ENCODE results near the gene NTM.

NTM gene

GRCh38 chr11:131458421-131458820 lies 88.0 kb downstream of the NTM start:
- H3K27me3 ChIP-seq (ENCODE audit: control insufficient read depth in 1 of 2, insufficient read depth in 2 of 2, low read length in 2 of 2) = peaks cover 0 to 4% of the 10 kb centered on the region in 2 donors
- H3K27ac ChIP-seq (ENCODE audit: low read depth, low read length) = no peak overlapping the region
- no peak overlapping the region for H3K4me3 ChIP-seq (ENCODE audit: low read depth in 1 of 2, low read length in 2 of 2)
- no peak overlapping the region for H3K9ac ChIP-seq (ENCODE audit: low read depth in 1 of 2, low read length in 2 of 2)
- no peaks in the 10 kb centered on the region for H3K9me3 ChIP-seq (ENCODE audit: control insufficient read depth in 1 of 2, low read length in 2 of 2)
- H3K4me1 ChIP-seq (ENCODE audit: control insufficient read depth in 1 of 2, insufficient read depth in 2 of 2, low read length in 2 of 2) = no peaks in the 10 kb centered on the region
- no peaks in the 10 kb centered on the region for H3K36me3 ChIP-seq (ENCODE audit: control insufficient read depth in 1 of 2, insufficient read depth in 2 of 2, low read length in 2 of 2)

GRCh38 chr11:131460931-131461330 lies 90.5 kb downstream of the NTM start:
- peaks cover 0 to 4% of the 10 kb centered on the region in 2 donors for H3K27me3 ChIP-seq (ENCODE audit: control insufficient read depth in 1 of 2, insufficient read depth in 2 of 2, low read length in 2 of 2)
- no peaks in the 10 kb centered on the region for H3K9me3 ChIP-seq (ENCODE audit: control insufficient read depth in 1 of 2, low read length in 2 of 2)
- no peaks in the 10 kb centered on the region for H3K36me3 ChIP-seq (ENCODE audit: control insufficient read depth in 1 of 2, insufficient read depth in 2 of 2, low read length in 2 of 2)
- H3K9ac ChIP-seq (ENCODE audit: low read depth in 1 of 2, low read length in 2 of 2) = no peak overlapping the region
- H3K4me3 ChIP-seq (ENCODE audit: low read depth in 1 of 2, low read length in 2 of 2) = no peak overlapping the region
- no peaks in the 10 kb centered on the region for H3K4me1 ChIP-seq (ENCODE audit: control insufficient read depth in 1 of 2, insufficient read depth in 2 of 2, low read length in 2 of 2)
- H3K27ac ChIP-seq (ENCODE audit: low read depth, low read length) = no peak overlapping the region

- no peaks in the 10 kb centered on the region for H3K36me3 ChIP-seq (ENCODE audit: control insufficient read depth in 1 of 2, insufficient read depth in 2 of 2, low read length in 2 of 2)
- H3K27ac ChIP-seq (ENCODE audit: low read depth, low read length) = no peak overlapping the region
- no peaks in the 10 kb centered on the region for H3K27me3 ChIP-seq (ENCODE audit: control insufficient read depth in 1 of 2, insufficient read depth in 2 of 2, low read length in 2 of 2)
- H3K4me1 ChIP-seq (ENCODE audit: control insufficient read depth in 1 of 2, insufficient read depth in 2 of 2, low read length in 2 of 2) = no peaks in the 10 kb centered on the region
- no peak overlapping the region for H3K9ac ChIP-seq (ENCODE audit: low read depth in 1 of 2, low read length in 2 of 2)
- H3K9me3 ChIP-seq (ENCODE audit: control insufficient read depth in 1 of 2, low read length in 2 of 2) = no peaks in the 10 kb centered on the region
- H3K4me3 ChIP-seq (ENCODE audit: low read depth in 1 of 2, low read length in 2 of 2) = no peak overlapping the region
Observed at GRCh38 chr11:131462622-131463021, 92.2 kb downstream of the NTM start.

GRCh38 chr11:131463162-131463561 lies 92.7 kb downstream of the NTM start:
- H3K9me3 ChIP-seq (ENCODE audit: control insufficient read depth in 1 of 2, low read length in 2 of 2) = no peaks in the 10 kb centered on the region
- no peak overlapping the region for H3K4me3 ChIP-seq (ENCODE audit: low read depth in 1 of 2, low read length in 2 of 2)
- H3K9ac ChIP-seq (ENCODE audit: low read depth in 1 of 2, low read length in 2 of 2) = no peak overlapping the region
- no peaks in the 10 kb centered on the region for H3K36me3 ChIP-seq (ENCODE audit: control insufficient read depth in 1 of 2, insufficient read depth in 2 of 2, low read length in 2 of 2)
- H3K4me1 ChIP-seq (ENCODE audit: control insufficient read depth in 1 of 2, insufficient read depth in 2 of 2, low read length in 2 of 2) = no peaks in the 10 kb centered on the region
- H3K27ac ChIP-seq (ENCODE audit: low read depth, low read length) = no peak overlapping the region
- no peaks in the 10 kb centered on the region for H3K27me3 ChIP-seq (ENCODE audit: control insufficient read depth in 1 of 2, insufficient read depth in 2 of 2, low read length in 2 of 2)

GRCh38 chr11:131463649-131464425 lies 93.4 kb downstream of the NTM start:
- Histone ChIP-seq H3K4me1 (ENCODE audit: control insufficient read depth in 1 of 2, insufficient read depth in 2 of 2, low read length in 2 of 2) (no peaks in the 10 kb centered on the region), H3K36me3 (ENCODE audit: control insufficient read depth in 1 of 2, insufficient read depth in 2 of 2, low read length in 2 of 2) (no peaks in the 10 kb centered on the region), H3K27me3 (ENCODE audit: control insufficient read depth in 1 of 2, insufficient read depth in 2 of 2, low read length in 2 of 2) (no peaks in the 10 kb centered on the region), H3K4me3 (ENCODE audit: low read depth in 1 of 2, low read length in 2 of 2) (no peak overlapping the region), H3K27ac (ENCODE audit: low read depth, low read length) (no peak overlapping the region), H3K9me3 (ENCODE audit: control insufficient read depth in 1 of 2, low read length in 2 of 2) (no peaks in the 10 kb centered on the region), H3K9ac (ENCODE audit: low read depth in 1 of 2, low read length in 2 of 2) (no peak overlapping the region)

- Histone ChIP-seq H3K36me3 (ENCODE audit: control insufficient read depth in 1 of 2, insufficient read depth in 2 of 2, low read length in 2 of 2) (no peaks in the 10 kb centered on the region), H3K9ac (ENCODE audit: low read depth in 1 of 2, low read length in 2 of 2) (no peak overlapping the region), H3K27me3 (ENCODE audit: control insufficient read depth in 1 of 2, insufficient read depth in 2 of 2, low read length in 2 of 2) (no peaks in the 10 kb centered on the region), H3K27ac (ENCODE audit: low read depth, low read length) (no peak overlapping the region), H3K4me3 (ENCODE audit: low read depth in 1 of 2, low read length in 2 of 2) (no peak overlapping the region), H3K9me3 (ENCODE audit: control insufficient read depth in 1 of 2, low read length in 2 of 2) (no peaks in the 10 kb centered on the region), H3K4me1 (ENCODE audit: control insufficient read depth in 1 of 2, insufficient read depth in 2 of 2, low read length in 2 of 2) (no peaks in the 10 kb centered on the region)
Observed at GRCh38 chr11:131464461-131464860, 94.0 kb downstream of the NTM start.

- Histone ChIP-seq H3K9me3 (ENCODE audit: control insufficient read depth in 1 of 2, low read length in 2 of 2) (no peaks in the 10 kb centered on the region), H3K4me3 (ENCODE audit: low read depth in 1 of 2, low read length in 2 of 2) (no peak overlapping the region), H3K27me3 (ENCODE audit: control insufficient read depth in 1 of 2, insufficient read depth in 2 of 2, low read length in 2 of 2) (no peaks in the 10 kb centered on the region), H3K4me1 (ENCODE audit: control insufficient read depth in 1 of 2, insufficient read depth in 2 of 2, low read length in 2 of 2) (no peaks in the 10 kb centered on the region), H3K36me3 (ENCODE audit: control insufficient read depth in 1 of 2, insufficient read depth in 2 of 2, low read length in 2 of 2) (no peaks in the 10 kb centered on the region), H3K9ac (ENCODE audit: low read depth in 1 of 2, low read length in 2 of 2) (no peak overlapping the region), H3K27ac (ENCODE audit: low read depth, low read length) (no peak overlapping the region)
Observed at GRCh38 chr11:131465039-131465438, 94.6 kb downstream of the NTM start.

GRCh38 chr11:131465746-131466145 lies 95.3 kb downstream of the NTM start:
- H3K9me3 ChIP-seq (ENCODE audit: control insufficient read depth in 1 of 2, low read length in 2 of 2) = no peaks in the 10 kb centered on the region
- no peaks in the 10 kb centered on the region for H3K36me3 ChIP-seq (ENCODE audit: control insufficient read depth in 1 of 2, insufficient read depth in 2 of 2, low read length in 2 of 2)
- no peaks in the 10 kb centered on the region for H3K4me1 ChIP-seq (ENCODE audit: control insufficient read depth in 1 of 2, insufficient read depth in 2 of 2, low read length in 2 of 2)
- H3K27me3 ChIP-seq (ENCODE audit: control insufficient read depth in 1 of 2, insufficient read depth in 2 of 2, low read length in 2 of 2) = no peaks in the 10 kb centered on the region
- H3K4me3 ChIP-seq (ENCODE audit: low read depth in 1 of 2, low read length in 2 of 2) = no peak overlapping the region
- no peak overlapping the region for H3K9ac ChIP-seq (ENCODE audit: low read depth in 1 of 2, low read length in 2 of 2)
- H3K27ac ChIP-seq (ENCODE audit: low read depth, low read length) = no peak overlapping the region

GRCh38 chr11:131467645-131468394 lies 97.4 kb downstream of the NTM start:
- no peaks in the 10 kb centered on the region for H3K36me3 ChIP-seq (ENCODE audit: control insufficient read depth in 1 of 2, insufficient read depth in 2 of 2, low read length in 2 of 2)
- H3K4me1 ChIP-seq (ENCODE audit: control insufficient read depth in 1 of 2, insufficient read depth in 2 of 2, low read length in 2 of 2) = no peaks in the 10 kb centered on the region
- H3K9me3 ChIP-seq (ENCODE audit: control insufficient read depth in 1 of 2, low read length in 2 of 2) = no peaks in the 10 kb centered on the region
- H3K9ac ChIP-seq (ENCODE audit: low read depth in 1 of 2, low read length in 2 of 2) = no peak overlapping the region
- no peaks in the 10 kb centered on the region for H3K27me3 ChIP-seq (ENCODE audit: control insufficient read depth in 1 of 2, insufficient read depth in 2 of 2, low read length in 2 of 2)
- no peak overlapping the region for H3K27ac ChIP-seq (ENCODE audit: low read depth, low read length)
- H3K4me3 ChIP-seq (ENCODE audit: low read depth in 1 of 2, low read length in 2 of 2) = no peak overlapping the region

- H3K4me3 ChIP-seq (ENCODE audit: low read depth in 1 of 2, low read length in 2 of 2) = no peak overlapping the region
- no peaks in the 10 kb centered on the region for H3K36me3 ChIP-seq (ENCODE audit: control insufficient read depth in 1 of 2, insufficient read depth in 2 of 2, low read length in 2 of 2)
- no peak overlapping the region for H3K9ac ChIP-seq (ENCODE audit: low read depth in 1 of 2, low read length in 2 of 2)
- H3K27me3 ChIP-seq (ENCODE audit: control insufficient read depth in 1 of 2, insufficient read depth in 2 of 2, low read length in 2 of 2) = no peaks in the 10 kb centered on the region
- no peaks in the 10 kb centered on the region for H3K4me1 ChIP-seq (ENCODE audit: control insufficient read depth in 1 of 2, insufficient read depth in 2 of 2, low read length in 2 of 2)
- H3K9me3 ChIP-seq (ENCODE audit: control insufficient read depth in 1 of 2, low read length in 2 of 2) = no peaks in the 10 kb centered on the region
- no peak overlapping the region for H3K27ac ChIP-seq (ENCODE audit: low read depth, low read length)
Observed at GRCh38 chr11:131468565-131468964, 98.2 kb downstream of the NTM start.
